Loucy (cell line): ENCODE measurements around the gene EMC6.

Experiments used
- EZH2phosphoT487 ChIP-seq: fragments of 200-600 bp; IDR thresholded peaks from 2 replicates; pipeline ENCODE4 v1.6.1; 2018; ENCODE audit warnings: antibody characterized with exemption, mild to moderate bottlenecking, moderate library complexity, borderline replicate concordance
- TF ChIP-seq, protein P1 (sequence below): fragments of 200-600 bp; sonication (generic); conservative IDR thresholded peaks from 2 replicates; pipeline ENCODE4 v1.5.1; 2014; ENCODE audit warnings: mild to moderate bottlenecking, antibody characterized with exemption, low read length

DNA sequence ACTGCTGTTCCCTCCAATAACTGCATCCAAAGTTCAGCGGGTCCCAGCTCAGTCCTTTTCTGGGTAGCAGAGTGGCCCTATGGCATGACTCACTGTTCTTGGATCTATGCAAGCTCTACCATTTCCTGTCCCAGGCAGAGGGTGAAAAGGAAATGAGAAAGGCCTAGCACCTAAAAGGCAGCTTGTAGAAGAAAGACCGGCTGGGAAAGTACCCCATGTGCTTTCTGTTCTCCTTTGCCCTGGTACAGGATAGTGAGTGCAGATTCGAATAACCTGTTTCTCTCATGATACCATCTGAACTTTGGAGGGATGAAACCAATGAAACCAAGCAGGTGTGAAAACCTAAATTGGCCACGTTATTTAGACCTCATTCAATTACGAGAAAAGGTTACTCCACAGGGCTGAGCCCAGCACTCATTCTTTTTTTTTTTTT is 42.4 kb downstream of the EMC6 start:
- TF ChIP-seq, protein P1, sequence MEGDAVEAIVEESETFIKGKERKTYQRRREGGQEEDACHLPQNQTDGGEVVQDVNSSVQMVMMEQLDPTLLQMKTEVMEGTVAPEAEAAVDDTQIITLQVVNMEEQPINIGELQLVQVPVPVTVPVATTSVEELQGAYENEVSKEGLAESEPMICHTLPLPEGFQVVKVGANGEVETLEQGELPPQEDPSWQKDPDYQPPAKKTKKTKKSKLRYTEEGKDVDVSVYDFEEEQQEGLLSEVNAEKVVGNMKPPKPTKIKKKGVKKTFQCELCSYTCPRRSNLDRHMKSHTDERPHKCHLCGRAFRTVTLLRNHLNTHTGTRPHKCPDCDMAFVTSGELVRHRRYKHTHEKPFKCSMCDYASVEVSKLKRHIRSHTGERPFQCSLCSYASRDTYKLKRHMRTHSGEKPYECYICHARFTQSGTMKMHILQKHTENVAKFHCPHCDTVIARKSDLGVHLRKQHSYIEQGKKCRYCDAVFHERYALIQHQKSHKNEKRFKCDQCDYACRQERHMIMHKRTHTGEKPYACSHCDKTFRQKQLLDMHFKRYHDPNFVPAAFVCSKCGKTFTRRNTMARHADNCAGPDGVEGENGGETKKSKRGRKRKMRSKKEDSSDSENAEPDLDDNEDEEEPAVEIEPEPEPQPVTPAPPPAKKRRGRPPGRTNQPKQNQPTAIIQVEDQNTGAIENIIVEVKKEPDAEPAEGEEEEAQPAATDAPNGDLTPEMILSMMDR = no peak
- no peak for TF ChIP-seq EZH2phosphoT487
